GM19324 (cell line): ENCODE results near the gene HRCT1.
"Not testable (repeated sequence)": the region's sequence is repeated elsewhere in the genome, so short reads cannot be mapped to it uniquely, and the experiment has no call there.

Experiments
- ATAC-seq: cut with Tn5 transposase; IDR thresholded peaks from one replicate; pipeline ENCODE4 v1.9.1; 2021; ENCODE audit warnings: mild to moderate bottlenecking, moderate library complexity; ENCODE audit not compliant: unreplicated experiment, low FRiP score

The HRCT1 gene

GRCh38 chr9:35892051-35892450, 14.0 kb upstream of the HRCT1 start:
- ATAC-seq: no peak

GRCh38 chr9:35896570-35896969, 9.4 kb upstream of the HRCT1 start:
- no peak for ATAC-seq

DNA sequence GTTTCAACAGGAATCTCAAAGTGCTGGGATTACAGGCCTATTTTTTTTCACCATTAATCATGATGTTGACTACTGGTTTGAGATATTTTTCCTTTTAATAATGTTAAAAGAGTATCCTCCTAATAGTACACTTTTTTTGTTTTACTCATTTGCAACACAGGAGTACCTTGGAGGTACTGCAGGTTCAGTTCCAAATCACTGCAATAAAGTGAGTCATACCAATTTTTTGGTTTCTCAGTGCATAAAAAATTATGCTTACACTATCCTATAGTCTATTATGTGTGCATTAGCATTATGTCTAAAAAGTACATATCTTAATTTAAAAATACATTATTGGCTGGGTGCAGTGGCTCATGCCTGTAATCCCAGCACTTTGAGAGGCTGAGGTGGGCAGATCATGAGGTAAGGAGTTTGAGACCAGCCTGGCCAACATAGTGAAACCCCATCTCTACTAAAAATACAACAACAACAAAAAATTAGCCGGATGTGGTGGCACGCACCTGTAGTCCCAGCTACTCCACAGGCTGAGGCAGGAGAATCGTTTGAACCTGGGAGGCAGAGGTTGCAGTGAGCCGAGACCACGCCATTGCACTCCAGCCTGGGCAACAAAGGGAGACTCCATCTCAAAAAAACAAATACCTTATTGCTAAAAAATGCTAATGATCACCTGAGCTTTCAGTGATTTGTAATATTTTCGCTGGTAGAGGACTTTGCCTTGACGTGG, 8.5 kb upstream of the HRCT1 start:
- not testable (repeated sequence) for ATAC-seq

- no peak for ATAC-seq
Measured at GRCh38 chr9:35898337-35898736, 7.7 kb upstream of the HRCT1 start.

DNA sequence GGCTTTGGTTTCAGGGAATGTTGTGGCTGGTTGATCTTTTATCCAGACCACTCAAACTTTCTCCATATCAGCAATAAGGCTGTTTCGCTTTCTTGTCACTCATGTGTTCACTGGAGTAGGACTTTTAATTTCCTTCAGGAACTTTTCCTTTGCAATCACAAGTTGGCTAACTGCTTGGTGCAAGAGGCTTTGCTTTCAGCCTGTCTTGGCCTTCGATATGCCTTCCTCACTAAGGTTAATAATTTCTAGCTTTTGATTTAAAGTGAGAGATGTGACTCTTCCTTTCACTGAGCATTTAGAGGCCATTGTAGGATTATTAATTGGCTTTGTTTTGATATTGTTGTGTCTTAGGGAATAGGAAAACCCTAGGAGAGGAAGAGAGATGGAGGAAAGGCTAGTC, 7.0 kb upstream of the HRCT1 start:
- no peak for ATAC-seq

DNA sequence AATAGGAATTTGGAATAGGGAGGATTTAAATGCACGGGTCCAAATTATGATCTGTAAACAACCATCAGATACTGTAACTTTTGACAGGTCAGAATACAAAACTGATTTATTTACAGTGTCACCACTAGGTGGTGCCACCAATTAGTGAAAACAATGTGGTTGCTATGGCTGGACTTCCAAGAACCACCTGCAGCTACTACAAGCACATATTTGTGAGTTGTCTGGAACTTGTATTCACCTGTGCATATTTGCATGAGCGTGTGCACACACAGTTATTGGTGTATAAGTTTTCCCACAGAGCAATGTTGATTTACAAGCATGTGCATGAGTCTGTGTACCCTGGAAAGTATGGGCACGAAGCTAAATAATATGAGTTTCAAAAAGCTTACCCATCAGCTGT, 3.0 kb upstream of the HRCT1 start:
- ATAC-seq: no peak

DNA sequence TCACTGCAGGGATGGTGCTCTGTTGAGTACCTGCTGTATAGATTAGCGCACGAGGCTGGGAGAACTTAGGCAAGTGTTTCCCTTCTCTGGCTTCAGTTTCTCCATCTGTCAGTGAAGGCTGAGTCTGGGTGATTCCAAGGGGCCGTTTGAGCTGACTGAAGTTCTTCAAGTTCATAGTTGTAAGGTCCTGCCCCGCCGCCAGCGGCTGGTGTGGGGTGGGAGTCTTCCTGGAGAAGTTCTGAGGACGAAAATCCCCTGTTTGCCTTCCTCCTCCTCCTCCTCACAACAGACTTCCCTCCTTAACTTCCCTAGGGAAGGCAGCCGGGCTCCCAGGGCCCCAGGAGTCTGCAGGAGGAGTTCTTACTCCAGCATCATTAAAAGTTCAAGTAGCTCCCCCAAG, 1.7 kb upstream of the HRCT1 start:
- ATAC-seq: no peak

GRCh38 chr9:35905051-35905781, 786 bp upstream of the HRCT1 start:
- ATAC-seq: no peak

DNA sequence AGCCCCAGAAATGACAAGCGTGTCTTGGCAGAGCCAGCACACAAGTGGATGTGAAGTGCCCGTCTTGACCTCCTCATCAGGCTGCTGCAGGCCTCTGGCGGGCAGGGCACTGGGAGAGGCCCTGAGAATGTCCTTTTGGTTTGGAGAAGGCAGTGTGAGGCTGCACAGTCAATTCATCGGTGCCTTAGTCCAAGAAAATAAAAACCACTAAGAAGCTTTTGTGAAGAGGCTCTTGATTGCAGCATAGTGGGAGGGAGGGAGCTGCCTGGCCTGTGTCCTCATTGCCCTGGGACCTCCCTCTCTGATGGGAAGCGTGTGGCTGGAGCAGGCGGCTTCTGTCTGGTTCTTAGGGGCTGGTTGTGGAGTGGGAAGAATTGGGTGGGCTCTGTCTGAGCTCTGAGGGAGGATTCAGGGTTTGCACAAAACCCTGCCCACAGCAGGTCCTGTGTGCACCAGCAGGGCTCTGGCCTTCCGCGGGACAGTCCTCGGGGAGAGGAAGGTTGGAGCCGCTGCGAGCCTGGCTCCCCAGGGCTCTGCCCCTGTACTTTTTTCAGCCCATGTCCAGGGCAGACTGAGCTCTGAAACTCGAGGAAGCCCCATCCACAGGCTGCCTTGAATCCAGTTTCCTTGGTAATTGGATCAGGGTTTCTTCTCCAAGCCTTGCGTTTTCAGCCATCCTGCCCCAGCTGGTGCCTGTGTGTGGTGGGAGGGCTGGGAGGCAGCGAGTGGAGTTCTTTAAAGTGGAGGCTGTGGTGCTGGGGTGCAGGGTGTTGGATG, 1.1 kb downstream of the HRCT1 start:
- ATAC-seq: no peak

DNA sequence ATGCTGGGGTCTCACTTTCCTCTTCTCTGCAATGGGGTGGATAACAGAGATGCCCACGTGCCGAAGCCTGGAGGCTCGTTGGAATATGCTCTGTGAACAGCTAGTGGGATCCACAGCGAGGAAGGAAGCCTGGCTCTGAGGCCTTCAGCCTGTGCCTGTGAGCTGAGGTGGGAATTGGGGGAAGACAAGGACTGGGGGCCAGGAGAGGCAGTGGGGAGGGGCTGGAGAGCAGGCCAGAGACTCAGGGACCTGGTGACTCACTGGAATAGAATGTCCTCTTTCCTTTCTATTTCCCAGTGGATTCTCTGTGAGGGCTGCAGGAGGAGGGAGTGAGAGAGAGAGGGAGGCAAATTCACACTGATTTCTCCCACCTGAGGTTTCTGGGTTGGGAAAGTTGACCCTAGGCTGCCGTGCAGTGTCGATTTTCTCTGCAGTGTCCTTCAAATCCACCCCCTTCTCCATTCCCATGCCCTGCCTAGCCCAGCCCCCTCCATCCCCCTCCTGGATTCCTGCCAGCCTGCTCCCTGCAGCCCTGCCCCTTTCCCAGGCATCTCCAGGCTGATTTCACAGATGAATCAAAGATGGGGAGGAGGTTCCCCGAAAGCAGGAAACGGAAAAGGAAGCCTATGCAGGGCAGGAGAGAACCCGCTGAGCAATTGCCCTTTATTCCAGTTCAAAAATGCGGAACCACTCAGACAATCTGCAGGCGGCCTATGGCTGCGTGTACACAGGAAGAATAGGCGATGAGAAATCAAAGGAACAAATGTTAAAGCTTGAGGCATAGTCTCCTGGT, 1.9 kb downstream of the HRCT1 start:
- ATAC-seq: no peak

GRCh38 chr9:35908504-35909125, 2.6 kb downstream of the HRCT1 start:
- ATAC-seq: no peak

DNA sequence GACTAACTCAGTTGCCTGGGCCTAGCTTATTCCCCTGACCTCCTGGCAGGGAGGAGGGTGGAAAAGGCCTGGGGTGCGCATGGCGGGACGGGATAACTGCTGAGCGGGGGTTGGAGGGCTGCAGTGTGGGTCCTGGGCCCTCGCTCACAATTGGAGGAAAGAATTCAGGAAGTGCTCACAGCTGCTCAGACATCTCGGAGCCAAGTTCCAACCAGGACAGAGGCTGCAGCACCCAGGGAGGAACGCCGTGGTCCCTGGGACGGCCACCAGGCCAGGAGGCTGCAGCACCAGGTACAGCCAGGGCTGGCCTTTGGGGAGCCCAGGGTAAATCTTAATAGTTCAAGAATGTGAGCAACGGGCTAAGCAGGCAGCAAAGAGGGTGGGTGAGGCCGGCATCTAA, 3.3 kb downstream of the HRCT1 start, which contains the start of gene SPAAR:
SPAAR (plus strand) TSS at position 217 of the 400 bp plus-strand sequence. CDS start 974 bp downstream, outside the sequence.
- no peak for ATAC-seq

DNA sequence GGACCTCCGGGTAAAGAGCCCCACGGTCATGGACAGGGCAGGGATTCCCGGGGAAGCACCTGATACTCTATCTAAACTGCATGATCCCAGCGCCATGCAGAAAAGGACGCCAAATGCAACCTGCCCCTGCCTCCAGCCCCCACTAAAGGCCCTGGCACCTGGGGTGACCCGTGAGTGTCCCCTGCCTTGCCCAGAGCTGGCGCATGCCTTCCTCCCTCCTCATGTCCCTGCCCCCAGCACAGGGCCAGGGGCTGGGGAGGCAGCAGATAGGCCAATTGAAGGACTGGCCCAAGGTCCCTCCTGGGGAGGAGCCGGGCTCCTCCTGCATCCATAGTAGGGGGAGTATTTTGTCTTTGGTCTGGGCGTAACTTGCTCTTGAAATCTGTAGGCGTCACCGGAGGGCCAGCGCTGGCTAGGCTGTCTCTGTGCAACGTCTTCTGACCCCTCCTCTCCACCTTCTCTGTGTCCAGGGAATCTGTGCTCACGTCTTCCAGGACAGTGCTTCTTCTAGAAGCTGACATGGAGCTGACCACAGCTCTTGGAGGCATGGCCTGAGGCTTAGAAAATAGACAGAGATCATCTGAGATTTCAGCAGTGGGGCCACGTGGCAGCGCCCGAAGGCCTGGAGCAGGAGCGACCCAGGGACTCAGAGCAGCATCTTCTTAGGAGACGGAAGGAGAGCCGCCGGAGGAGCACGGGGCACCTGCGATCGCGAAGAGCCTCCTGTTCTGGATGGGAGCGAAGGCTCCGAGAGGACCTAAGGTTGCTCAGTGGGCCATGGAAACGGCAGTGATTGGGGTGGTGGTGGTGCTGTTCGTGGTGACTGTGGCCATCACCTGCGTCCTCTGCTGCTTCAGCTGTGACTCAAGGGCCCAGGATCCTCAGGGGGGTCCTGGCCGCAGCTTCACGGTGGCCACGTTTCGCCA, 3.9 kb downstream of the HRCT1 start:
- no peak for ATAC-seq

DNA sequence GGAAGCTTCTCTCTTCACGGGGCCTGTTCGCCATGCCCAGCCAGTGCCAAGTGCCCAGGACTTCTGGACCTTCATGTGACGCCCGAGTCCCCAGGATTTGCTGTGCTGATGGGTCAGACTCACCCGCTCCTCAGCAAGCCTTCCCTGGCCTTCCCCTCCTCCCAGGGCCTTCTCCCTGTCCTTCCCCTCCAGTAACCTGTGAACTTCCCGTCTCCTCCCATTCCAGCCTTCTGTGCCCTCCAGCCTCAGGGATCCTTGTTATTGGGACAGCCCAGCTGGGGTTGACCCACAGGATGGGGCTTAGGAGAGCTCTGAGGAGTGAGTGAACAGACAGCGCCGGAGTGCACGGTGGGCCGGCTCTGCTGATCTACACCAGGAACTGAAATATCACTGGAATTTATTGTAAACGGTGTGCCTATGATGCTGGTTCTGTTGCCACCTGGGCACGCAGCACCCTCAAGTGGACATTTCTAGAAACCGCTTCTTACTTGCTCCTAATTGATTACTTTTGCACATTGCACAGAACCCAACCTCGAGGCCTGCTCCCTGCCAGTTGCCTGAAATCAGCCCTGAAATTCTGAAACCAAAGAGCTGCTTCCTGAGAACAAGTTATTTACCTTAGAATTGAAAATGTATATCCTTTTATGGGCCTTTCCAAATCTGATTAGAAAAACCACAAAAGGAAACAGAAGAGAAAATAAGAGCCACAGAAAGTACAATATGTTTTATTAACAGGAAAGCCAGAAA, 4.8 kb downstream of the HRCT1 start:
- no peak for ATAC-seq

GRCh38 chr9:35911690-35912089, 5.7 kb downstream of the HRCT1 start:
- no peak for ATAC-seq

GRCh38 chr9:35912791-35913400, 6.9 kb downstream of the HRCT1 start:
- no peak for ATAC-seq

DNA sequence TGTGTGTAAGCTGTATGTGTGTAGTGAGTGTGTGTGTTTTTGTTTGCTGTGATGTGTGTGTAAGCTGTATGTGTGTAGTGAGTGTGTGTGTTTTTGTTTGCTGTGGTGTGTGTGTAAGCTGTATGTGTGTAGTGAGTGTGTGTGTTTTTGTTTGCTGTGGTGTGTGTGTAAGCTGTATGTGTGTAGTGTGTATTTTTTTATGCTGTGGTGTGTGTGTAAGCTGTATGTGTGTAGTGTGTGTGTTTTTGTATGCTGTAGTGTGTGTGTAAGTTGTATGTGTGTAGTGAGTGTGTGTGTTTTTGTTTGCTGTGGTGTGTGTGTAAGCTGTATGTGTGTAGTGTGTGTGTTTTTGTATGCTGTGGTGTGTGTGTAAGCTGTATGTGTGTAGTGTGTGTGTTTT, 7.4 kb downstream of the HRCT1 start:
- ATAC-seq: not testable (repeated sequence)

- ATAC-seq: no peak
Measured at GRCh38 chr9:35914301-35914807, 8.4 kb downstream of the HRCT1 start.
